IPS DF 19.7 (cell line): ENCODE data around the gene COL4A2.

Experiments used
- DNase-seq: peaks from one replicate; pipeline ENCODE4 v3.0.0-alpha.2; 2013; ENCODE audit warnings: low read depth, low spot score

The COL4A2 gene

DNA sequence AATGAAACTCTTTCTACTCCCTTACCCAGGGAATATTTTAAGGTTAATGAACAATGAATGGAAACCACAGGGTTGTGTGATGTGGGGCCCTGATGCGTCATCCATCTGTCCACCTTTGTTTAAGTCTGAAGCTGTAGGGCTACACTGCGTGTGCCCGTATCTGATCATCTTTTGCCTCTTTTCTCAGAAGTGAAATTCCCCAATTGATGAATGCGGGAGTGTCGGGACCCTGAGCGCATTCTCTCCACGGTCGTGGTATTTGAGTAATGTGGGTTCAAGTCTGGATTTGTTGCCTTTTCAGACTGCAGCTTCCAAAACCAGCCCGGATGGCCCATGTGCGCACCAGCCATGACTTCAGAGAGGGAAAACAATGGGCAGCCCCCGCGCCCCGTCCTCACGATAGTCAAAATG is 112.3 kb downstream of the COL4A2 start:
- no peak for DNase-seq

- DNase-seq: no peak
These were observed 112.9 kb downstream of the COL4A2 start for GRCh38 chr13:110419946-110420345.

DNA sequence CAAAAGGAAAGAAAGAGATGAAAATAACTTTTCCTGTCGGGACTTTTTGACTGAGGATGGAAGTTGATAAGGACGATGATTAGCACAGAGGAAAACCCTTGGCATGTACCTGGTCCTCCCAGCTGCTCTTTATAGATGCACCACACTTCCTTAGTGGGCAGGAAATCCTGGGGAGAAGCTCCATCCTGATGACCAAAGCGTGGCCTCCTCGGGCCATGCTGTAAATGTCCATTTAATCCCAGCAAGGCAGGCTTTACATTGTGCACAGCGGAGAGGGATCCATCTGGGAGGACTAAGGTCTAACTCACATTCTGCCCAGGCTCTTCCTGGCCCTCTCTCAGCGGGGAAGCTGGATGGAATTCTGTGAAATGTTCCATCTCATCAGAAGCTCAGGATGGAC is 113.5 kb downstream of the COL4A2 start:
- DNase-seq: no peak

GRCh38 chr13:110421061-110421460 is 114.0 kb downstream of the COL4A2 start:
- DNase-seq: no peak

DNA sequence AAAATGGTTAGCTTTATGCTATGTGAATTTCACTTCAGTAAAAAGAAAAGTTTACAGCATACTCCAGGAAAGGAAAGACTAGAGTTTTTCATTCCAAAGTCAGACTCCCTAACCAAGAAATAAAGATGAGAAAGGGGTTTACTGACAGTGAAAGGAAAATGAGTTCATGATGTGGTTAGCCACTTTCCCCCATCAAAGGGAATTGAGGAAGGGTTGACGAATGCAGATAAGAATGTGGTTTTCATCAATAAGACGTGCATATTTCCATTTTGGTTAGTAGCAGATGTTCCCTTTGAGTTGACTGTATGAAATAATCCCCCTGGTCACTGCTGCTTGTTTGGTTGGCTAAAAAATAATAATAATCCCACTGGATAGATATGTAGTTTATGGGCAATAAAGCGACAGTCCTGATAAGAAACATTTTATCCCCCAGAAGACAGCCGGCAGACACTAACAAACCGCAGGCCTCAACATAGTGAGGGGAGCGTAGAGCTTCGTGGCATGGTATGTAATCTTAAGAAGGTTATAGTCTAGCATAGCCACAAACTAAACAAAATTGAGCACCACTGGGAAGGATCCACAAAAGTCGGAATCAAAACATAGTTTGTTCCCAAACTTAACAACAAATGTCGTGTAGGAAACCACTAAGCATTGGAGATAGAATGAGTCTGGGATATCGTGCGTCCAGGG is 114.8 kb downstream of the COL4A2 start:
- DNase-seq: no peak

GRCh38 chr13:110422913-110423688 is 116.0 kb downstream of the COL4A2 start:
- DNase-seq: no peak

- no peak for DNase-seq
These were observed 116.7 kb downstream of the COL4A2 start for GRCh38 chr13:110423689-110424302.

- DNase-seq: no peak
These were observed 117.7 kb downstream of the COL4A2 start for GRCh38 chr13:110424569-110425443.

DNA sequence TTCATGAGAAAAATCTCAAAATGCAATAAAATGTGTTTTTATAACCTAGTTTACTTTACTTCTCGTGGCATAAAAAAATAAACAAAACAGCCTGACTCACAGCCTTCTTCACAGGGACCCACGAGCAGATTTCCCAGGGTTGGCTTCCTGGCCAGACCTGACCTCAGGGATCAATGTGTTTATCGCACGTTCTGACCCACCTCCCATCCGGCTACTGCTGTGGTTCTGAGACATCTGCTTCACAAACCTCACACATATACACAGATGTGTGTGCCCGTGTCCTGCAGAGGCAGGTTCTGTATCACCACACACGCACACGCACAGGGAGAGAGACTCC is 118.3 kb downstream of the COL4A2 start:
- DNase-seq: no peak

- DNase-seq: no peak
These were observed 119.7 kb downstream of the COL4A2 start for GRCh38 chr13:110426735-110427134.

DNA sequence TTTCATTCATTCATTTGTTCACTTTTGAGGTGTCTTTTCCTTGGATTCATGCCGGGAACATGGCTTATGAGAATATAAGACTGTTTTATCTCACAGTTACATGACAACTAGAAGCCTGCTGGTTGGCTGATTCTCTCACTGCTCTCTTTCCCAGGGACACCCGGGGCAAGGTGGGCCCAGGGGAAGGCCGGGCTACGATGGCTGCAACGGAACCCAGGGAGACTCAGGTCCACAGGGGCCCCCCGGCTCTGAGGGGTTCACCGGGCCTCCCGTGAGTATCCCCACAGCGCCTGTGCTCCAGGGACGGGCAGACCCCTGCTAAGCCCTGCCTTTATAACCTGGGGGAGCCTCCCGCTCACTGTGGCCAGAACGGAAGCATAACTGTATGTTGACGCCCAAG is 121.2 kb downstream of the COL4A2 start:
- no peak for DNase-seq

GRCh38 chr13:110430391-110431336 is 123.6 kb downstream of the COL4A2 start:
- no peak for DNase-seq

GRCh38 chr13:110431425-110432294 is 124.6 kb downstream of the COL4A2 start:
- DNase-seq: no peak

- no peak for DNase-seq
These were observed 125.4 kb downstream of the COL4A2 start for GRCh38 chr13:110432522-110432921.

GRCh38 chr13:110433014-110433413 is 125.9 kb downstream of the COL4A2 start:
- no peak for DNase-seq

DNA sequence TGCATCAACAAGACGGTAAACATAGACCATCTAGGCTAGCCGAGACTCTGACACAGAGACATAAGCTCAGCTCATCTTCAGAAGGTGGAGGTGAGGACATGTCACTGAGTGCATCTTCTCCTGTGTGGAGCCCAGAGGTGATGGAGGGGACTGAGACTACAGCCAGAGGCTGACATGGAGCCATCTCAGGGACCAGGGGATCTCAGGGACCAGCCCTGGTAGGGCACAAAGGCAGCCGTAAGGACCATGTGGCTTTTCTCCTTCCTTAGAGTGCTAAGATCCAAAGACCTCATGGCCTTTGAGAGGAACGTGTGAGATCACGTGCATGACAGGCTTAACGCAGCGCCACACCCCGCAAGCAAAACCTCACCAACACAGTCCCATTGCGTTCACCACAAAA is 127.5 kb downstream of the COL4A2 start:
- DNase-seq: no peak

DNA sequence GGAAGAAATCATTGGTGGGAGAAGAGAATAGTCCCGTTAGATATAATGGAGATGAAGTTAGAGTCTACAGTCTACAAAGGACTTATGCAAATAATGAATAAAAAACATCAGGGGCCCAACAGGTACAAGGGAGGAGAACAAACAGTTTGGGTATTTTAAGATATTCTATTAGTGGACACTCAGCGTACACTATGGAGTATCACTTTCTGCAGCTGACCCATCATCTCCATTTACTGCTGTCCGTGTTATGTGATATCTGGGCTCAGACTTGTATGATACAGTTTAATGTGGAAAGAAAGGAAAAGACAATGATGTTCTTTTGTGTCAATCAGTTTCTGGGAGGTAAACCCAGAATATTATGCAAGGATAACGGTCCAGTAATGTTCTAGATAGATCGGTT is 128.2 kb downstream of the COL4A2 start:
- no peak for DNase-seq

GRCh38 chr13:110436276-110436675 is 129.2 kb downstream of the COL4A2 start:
- no peak for DNase-seq

- no peak for DNase-seq
These were observed 129.8 kb downstream of the COL4A2 start for GRCh38 chr13:110436786-110437370.
